Activated T-helper 17 cell treated with anti-CD3 and anti-CD28 coated beads, Interleukin-2, amount 50 U/mL, for 72 hours (primary cell): ENCODE measurements around the gene UBE2H. TPM values are rescaled to one million over a fixed set of nuclear protein-coding genes. Genes with fewer than 3 reads are reported as not detected.
"Not testable (repeated sequence)": the region's sequence is repeated elsewhere in the genome, so short reads cannot be mapped to it uniquely, and the experiment has no call there.

Experiments
- ATAC-seq: fragments of 150-1000 bp; cut with Tn5 transposase; replicated peaks from 2 replicates; pipeline ENCODE4 v1.10.0; 2021; ENCODE audit warnings: mild to moderate bottlenecking, moderate library complexity
- H3K27ac Mint-ChIP-seq: one replicate; pipeline ENCODE4 v1.8.0; 2022; ENCODE audit warnings: mixed read lengths
- H3K27me3 Mint-ChIP-seq: one replicate; pipeline ENCODE4 v1.8.0; 2022; ENCODE audit warnings: mixed read lengths
- H3K36me3 Mint-ChIP-seq: one replicate; pipeline ENCODE4 v1.8.0; 2022; ENCODE audit warnings: low read depth, mild to moderate bottlenecking, mixed read lengths
- H3K4me1 Mint-ChIP-seq: one replicate; pipeline ENCODE4 v1.8.0; 2022; ENCODE audit warnings: mixed read lengths
- H3K4me3 Mint-ChIP-seq: one replicate; pipeline ENCODE4 v1.8.0; 2022; ENCODE audit warnings: mild to moderate bottlenecking, mixed read lengths
- H3K9me3 Mint-ChIP-seq: one replicate; pipeline ENCODE4 v1.8.0; 2022; ENCODE audit warnings: mixed read lengths
- total RNA-seq, 2 donors: library from RNA; stranded (reverse); gene quantifications; one replicate each; pipeline ENCODE4 v1.2.3, GENCODE V29; 2022

Gene UBE2H
- total RNA-seq, 2 donors from 2014 or later: 27.8 to 54.0 TPM

GRCh38 chr7:129860784-129861183 is 92.0 kb downstream of the UBE2H start:
- not testable (repeated sequence) for H3K27ac Mint-ChIP-seq, H3K27me3 Mint-ChIP-seq, H3K9me3 Mint-ChIP-seq, ATAC-seq
- H3K36me3 Mint-ChIP-seq: peaks cover 20% of the 10 kb centered on the region
- peaks cover 41% of the 10 kb centered on the region for H3K4me1 Mint-ChIP-seq
- H3K4me3 Mint-ChIP-seq: peak overlapping the region; percentile 7

GRCh38 chr7:129859183-129859582 is 93.6 kb downstream of the UBE2H start:
- Mint-ChIP-seq H3K27ac (peak overlapping the region; percentile 2), H3K9me3 (no peaks in the 10 kb centered on the region), H3K4me1 (peaks cover 46% of the 10 kb centered on the region), H3K27me3 (no peaks in the 10 kb centered on the region), H3K36me3 (peaks cover 26% of the 10 kb centered on the region), H3K4me3 (peak overlapping the region; percentile 32)
- ATAC-seq: peak; percentile 58

DNA sequence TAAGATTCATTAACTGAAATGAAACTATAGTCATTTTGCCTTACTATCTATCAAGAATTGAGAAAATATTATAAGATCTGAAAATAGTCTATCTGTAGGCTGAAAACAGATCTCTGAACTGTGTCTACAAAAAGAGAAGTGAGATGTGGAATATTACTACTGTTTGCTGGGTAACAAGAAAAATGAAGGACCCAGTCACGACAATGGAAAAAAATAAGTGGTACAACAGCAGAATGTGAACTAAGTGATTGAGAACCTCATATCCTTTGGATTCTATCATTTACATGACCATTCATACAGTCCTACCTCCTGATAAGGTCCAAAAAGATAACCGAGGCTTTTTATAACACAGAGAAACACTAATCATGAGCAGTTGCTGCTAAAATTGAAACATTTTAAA is 94.3 kb downstream of the UBE2H start:
- Mint-ChIP-seq H3K27ac (no peak overlapping the region), H3K27me3 (no peaks in the 10 kb centered on the region), H3K4me1 (peaks cover 48% of the 10 kb centered on the region), H3K36me3 (peaks cover 28% of the 10 kb centered on the region), H3K4me3 (no peak overlapping the region), H3K9me3 (no peaks in the 10 kb centered on the region)
- ATAC-seq: no peak

- Mint-ChIP-seq H3K4me1 (peaks cover 45% of the 10 kb centered on the region), H3K36me3 (peaks cover 37% of the 10 kb centered on the region), H3K4me3 (no peak overlapping the region), H3K27ac (no peak overlapping the region), H3K27me3 (no peaks in the 10 kb centered on the region), H3K9me3 (no peaks in the 10 kb centered on the region)
- ATAC-seq: no peak
Observed at GRCh38 chr7:129857313-129857712, 95.4 kb downstream of the UBE2H start.

GRCh38 chr7:129855935-129856717 is 96.6 kb downstream of the UBE2H start:
- H3K4me1 Mint-ChIP-seq: peaks cover 41% of the 10 kb centered on the region
- ATAC-seq: no peak
- peaks cover 37% of the 10 kb centered on the region for H3K36me3 Mint-ChIP-seq
- H3K27ac Mint-ChIP-seq: no peak overlapping the region
- H3K9me3 Mint-ChIP-seq: no peaks in the 10 kb centered on the region
- H3K27me3 Mint-ChIP-seq: no peaks in the 10 kb centered on the region
- no peak overlapping the region for H3K4me3 Mint-ChIP-seq

GRCh38 chr7:129855234-129855673 is 97.5 kb downstream of the UBE2H start:
- H3K27ac Mint-ChIP-seq: no peak overlapping the region
- H3K9me3 Mint-ChIP-seq: no peaks in the 10 kb centered on the region
- no peak overlapping the region for H3K4me3 Mint-ChIP-seq
- H3K36me3 Mint-ChIP-seq: peaks cover 37% of the 10 kb centered on the region
- ATAC-seq: no peak
- no peaks in the 10 kb centered on the region for H3K27me3 Mint-ChIP-seq
- peaks cover 36% of the 10 kb centered on the region for H3K4me1 Mint-ChIP-seq

DNA sequence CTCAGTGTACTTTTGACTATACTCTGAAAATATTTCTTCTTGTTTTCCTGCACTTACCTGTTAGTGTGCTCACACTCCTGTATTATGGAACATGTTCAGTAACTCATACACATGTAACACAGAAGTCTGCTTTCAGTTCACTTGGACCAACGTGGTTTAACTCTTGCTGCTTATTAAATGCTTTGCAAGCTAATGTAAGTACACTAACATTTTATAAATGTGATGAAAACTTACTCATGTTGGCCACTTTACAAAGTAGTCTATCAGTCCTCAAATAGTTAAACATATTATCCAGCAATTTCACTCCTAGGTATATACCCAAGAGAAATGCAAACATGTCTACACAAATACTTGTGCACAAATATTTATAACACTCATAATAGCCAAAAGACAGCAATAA is 98.4 kb downstream of the UBE2H start:
- H3K36me3 Mint-ChIP-seq: peaks cover 37% of the 10 kb centered on the region
- H3K27ac Mint-ChIP-seq: no peak overlapping the region
- no peak overlapping the region for H3K4me3 Mint-ChIP-seq
- H3K27me3 Mint-ChIP-seq: no peaks in the 10 kb centered on the region
- peaks cover 29% of the 10 kb centered on the region for H3K4me1 Mint-ChIP-seq
- ATAC-seq: no peak
- H3K9me3 Mint-ChIP-seq: no peaks in the 10 kb centered on the region

DNA sequence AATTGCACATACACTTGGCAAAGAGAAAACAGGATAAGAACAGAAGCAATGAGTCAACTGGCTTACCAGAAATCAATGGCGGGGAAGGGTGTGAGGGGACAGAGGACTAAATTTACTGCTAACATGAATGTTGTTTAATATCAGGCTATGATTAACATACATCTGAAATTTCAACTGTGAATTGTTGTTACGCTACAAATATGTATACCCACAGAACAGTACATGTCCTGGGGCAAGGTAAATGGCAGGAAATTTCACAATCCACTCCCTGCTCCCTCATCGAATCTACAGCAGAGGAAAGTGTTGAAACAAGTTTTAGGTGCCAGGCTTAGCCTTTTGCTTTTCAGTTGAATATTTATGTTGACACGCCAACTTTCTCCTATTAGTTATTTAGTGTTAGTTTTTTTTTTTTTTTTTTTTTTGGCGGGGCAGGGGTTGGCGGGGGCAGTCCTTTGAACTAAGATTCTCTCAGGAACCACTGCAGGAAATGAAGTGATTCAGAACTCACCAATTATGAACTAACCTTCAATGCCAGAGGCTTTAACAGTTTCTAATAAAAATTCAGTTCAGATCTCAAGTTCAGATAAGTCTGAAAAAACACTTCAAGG is 99.0 kb downstream of the UBE2H start:
- Mint-ChIP-seq H3K27ac (no peak overlapping the region), H3K36me3 (peaks cover 37% of the 10 kb centered on the region), H3K9me3 (no peaks in the 10 kb centered on the region), H3K27me3 (no peaks in the 10 kb centered on the region), H3K4me1 (peaks cover 24% of the 10 kb centered on the region), H3K4me3 (peak overlapping the region; percentile 52)
- peak; percentile 32 for ATAC-seq

DNA sequence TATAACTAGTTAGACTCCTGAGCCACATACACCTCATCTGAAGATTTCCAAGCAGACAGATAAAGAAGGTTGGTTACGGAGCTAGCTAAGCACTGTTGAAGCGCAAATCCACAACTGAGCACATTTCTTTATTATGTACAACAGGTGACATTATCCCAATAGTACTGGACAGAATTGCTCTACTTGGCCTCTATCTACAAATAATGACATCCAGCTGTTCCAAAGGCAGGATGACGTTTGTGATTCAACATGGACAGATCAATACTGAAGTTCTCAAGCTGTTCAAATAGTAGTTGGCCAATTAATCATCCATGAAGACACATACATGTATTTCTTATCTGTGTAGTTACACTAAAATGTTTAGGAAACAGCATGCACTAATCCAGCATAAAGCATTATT is 101.0 kb downstream of the UBE2H start:
- ATAC-seq: no peak
- H3K9me3 Mint-ChIP-seq: no peaks in the 10 kb centered on the region

GRCh38 chr7:129851174-129851573 is 101.6 kb downstream of the UBE2H start:
- Mint-ChIP-seq H3K4me3 (no peak overlapping the region), H3K27me3 (no peaks in the 10 kb centered on the region), H3K27ac (no peak overlapping the region), H3K4me1 (peaks cover 23% of the 10 kb centered on the region), H3K9me3 (no peaks in the 10 kb centered on the region), H3K36me3 (peaks cover 20% of the 10 kb centered on the region)
- ATAC-seq: no peak

More for the DNA sequence above, 101.0 kb downstream of the UBE2H start:
- Mint-ChIP-seq H3K36me3 (peaks cover 25% of the 10 kb centered on the region), H3K27me3 (no peaks in the 10 kb centered on the region), H3K27ac (no peak overlapping the region), H3K4me1 (peaks cover 28% of the 10 kb centered on the region), H3K4me3 (no peak overlapping the region)

- Mint-ChIP-seq H3K27ac (no peak overlapping the region), H3K4me1 (peaks cover 25% of the 10 kb centered on the region), H3K27me3 (no peaks in the 10 kb centered on the region), H3K9me3 (no peaks in the 10 kb centered on the region), H3K36me3 (peaks cover 8% of the 10 kb centered on the region), H3K4me3 (no peak overlapping the region)
- no peak for ATAC-seq
Observed at GRCh38 chr7:129848436-129848835, 104.3 kb downstream of the UBE2H start.

DNA sequence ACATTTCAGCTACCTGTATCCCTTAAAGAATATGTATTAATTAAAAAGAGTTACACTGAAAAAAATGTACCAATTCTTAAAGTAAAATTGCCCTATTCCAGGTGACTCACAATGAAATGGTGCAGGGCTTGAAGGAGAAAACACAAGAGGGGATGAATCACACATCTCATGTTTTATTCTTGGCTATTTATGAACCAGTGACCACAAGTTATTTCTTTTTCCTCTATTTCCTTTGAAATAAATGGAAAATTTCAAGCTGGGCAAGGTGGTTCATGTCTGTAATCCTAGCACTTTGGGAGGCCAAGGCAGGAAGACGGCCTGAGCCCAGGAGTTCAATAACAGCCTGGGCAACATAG is 106.8 kb downstream of the UBE2H start:
- Mint-ChIP-seq H3K27ac (peak overlapping the region; percentile 46), H3K4me1 (peaks cover 27% of the 10 kb centered on the region), H3K9me3 (no peaks in the 10 kb centered on the region), H3K27me3 (no peaks in the 10 kb centered on the region), H3K36me3 (no peaks in the 10 kb centered on the region), H3K4me3 (peak overlapping the region; percentile 50)
- peak; percentile 71 for ATAC-seq

- Mint-ChIP-seq H3K4me1 (peaks cover 27% of the 10 kb centered on the region), H3K36me3 (no peaks in the 10 kb centered on the region), H3K27ac (peak overlapping the region; percentile 46), H3K4me3 (peak overlapping the region; percentile 50), H3K27me3 (no peaks in the 10 kb centered on the region), H3K9me3 (no peaks in the 10 kb centered on the region)
- ATAC-seq: no peak
Observed at GRCh38 chr7:129845178-129845971, 107.4 kb downstream of the UBE2H start.

DNA sequence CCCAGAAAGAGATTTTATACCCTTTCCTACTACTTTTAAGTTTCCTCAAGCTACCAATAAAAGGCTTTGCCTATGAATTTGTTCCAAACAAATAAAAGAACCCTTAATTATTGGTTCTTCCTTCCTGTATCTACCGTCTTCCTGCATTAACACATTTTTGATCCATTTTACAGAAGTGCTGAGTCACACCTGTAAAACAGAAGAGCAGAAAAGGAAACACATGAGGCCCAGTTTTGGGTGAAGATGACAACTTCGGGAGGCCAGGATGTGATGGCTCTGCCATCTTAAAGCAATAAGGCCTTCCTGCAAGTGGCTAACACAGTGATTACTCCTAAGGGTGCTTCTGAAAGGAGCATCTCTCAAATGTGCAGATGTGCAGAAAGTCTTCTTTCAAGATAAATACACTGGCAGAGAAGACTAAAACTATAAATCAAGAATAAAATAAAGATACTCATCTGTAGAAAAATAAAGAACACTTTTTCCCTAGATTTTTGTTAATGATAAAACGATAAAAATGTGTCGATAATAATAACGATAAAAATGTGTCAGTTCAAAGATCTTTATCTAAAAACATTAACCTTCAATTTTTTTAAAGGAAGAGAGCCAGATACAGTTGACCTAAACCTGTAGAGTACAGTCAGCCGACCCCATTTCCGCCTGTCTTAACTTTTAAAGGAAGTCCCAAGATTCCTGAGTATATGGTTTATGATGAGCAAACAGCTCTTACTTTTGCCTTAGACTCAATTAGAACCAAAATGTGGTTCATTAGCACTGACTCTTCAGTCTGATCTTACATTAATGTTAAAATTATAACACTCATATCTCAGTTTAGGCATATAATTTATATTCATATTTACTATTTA is 108.6 kb downstream of the UBE2H start:
- peaks cover 2% of the 10 kb centered on the region for H3K36me3 Mint-ChIP-seq
- H3K4me1 Mint-ChIP-seq: peaks cover 27% of the 10 kb centered on the region
- peak overlapping the region; percentile 46 for H3K27ac Mint-ChIP-seq
- ATAC-seq: peak; percentile 69
- H3K9me3 Mint-ChIP-seq: no peaks in the 10 kb centered on the region
- H3K27me3 Mint-ChIP-seq: no peaks in the 10 kb centered on the region
- H3K4me3 Mint-ChIP-seq: peak overlapping the region; percentile 35
